RPMI7951 (cell line): Measurements from ENCODE around the gene IL9. TPM values are rescaled to one million over a fixed set of nuclear protein-coding genes. Genes with fewer than 3 reads are reported as not detected.

Experiments used
- DNase-seq: peaks from one replicate; pipeline ENCODE4 v3.0.0-alpha.2; 2012; ENCODE audit warnings: low read depth
- total RNA-seq: library from RNA; depleted of rRNA; stranded (reverse); fragments of >200 nt; shearing (Covaris generic); gene quantifications from 2 replicates; pipeline ENCODE4 v1.2.3, GENCODE V29; 2014; rRNA removed

IL9 gene
- total RNA-seq = not detected in 2 replicates

DNA sequence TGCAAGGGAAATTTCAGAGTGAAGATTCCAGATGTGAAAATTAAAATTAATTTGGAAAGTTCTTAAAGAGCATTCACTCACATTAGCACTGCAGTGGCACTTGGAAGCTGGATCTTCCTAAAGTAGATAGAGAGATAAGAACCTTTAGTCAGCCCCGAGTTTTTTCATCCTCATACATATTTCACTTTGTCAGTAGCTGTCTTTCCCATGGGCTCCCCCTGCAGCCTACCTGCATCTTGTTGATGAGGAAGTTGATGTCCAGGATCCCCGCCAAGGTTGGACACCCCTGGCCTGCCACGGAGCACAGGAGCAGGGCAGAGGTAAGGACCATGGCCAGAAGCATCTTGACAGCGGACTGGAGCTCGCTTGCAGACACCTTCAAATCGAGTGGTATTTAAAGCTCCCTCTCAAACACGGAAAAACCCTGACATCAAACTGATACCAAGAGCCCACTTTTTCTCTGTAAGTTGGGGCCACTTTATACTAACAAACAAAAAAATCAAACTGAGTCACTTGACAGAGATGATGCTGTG is at the start of gene IL9:
Gene IL9, minus strand, starts transcription at position 368 of the 533 bp plus-strand sequence. Its CDS starts 25 bp downstream, at position 343.
- no peak for DNase-seq

DNA sequence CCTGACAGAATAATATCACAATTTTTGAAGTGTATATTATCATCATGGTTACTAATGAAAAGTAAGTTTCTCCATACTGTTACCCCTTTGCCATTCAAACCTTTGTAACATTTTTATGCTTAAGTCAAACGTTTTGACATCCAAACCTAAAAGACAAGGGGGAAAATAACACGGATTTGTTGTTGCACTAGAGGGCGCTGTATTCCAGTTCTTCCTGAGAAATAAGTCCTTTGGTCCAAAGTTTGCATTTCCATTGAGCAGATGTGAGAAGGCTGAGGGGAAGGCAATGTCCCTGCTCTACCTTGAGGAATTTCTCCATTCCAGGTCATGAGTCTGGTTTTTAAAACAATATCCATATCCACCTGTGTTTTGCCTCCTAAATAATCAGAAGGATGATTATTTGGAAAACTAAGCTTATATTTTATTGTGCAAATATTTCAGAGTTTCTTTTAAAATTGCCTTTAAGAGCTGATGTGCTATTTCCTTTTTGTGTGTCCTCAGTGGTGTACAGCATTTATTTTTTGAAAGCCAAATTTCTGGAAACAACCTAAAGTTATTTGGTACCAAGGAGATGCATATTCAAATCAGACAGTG is 49.4 kb upstream of the IL9 start:
- peak; percentile 78 for DNase-seq

DNA sequence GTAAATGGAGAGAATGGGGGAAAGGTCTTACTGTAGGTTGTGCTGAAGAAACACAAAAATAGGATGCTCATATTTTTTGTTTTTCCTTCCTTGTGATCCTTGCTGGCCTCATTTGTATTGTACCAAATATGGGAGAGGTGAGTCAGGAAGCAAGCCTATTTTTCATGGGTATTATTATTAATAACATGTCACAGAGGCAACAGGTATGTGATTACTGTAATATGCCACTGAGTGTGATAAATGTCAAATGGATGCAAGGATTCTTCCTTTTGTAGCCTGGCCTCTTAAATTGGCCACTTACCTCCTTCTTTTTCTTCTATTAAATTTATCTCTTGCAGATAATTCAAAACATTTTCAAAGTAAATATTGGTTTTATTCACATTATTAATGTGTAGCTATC is 48.9 kb upstream of the IL9 start:
- no peak for DNase-seq

DNA sequence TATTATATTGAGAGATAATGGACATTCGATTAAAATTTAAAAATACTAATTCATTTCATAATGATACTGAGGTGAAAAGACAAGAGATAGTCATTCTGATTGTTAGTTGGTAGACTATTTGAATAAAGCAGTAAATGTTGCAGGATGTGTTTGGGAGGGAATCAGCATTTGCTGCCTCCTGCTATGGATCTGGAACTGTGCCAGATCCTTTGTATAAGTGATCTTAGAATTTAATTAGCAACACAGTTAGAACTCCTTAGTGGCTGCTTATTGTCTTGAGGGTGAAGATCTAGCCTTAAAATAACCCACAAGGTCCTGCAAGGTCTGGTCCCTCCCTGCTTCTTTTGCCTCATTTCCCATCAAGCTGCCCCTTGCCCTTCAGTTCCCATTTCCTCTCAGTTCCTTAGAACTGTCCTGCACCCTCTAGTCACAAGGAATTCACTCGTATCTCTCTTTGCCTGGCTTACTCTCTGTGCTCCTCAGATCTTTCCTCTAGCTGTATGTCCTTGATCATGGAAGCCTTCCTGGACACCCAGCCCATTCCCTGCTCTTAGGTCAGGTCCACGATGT is 46.6 kb upstream of the IL9 start:
- DNase-seq = no peak

DNA sequence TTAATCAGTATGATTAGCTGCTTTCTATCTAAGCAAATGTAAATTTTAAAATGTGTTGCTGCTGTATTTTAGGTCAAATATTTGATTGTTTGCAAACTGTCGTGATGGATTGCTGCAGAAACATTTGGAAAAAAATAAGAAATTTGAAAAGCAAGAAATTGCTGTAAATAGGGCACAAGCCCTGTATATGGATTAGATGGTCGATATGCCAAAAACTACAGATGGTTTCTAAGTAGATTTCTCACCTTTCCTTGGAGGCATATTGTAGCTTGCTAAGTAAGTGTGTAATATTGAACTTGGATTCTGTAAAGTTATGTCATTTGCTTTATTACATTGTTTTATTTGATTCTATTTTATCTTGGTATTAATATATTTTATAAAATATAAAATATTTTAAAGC is 46.1 kb upstream of the IL9 start:
- DNase-seq = no peak

DNA sequence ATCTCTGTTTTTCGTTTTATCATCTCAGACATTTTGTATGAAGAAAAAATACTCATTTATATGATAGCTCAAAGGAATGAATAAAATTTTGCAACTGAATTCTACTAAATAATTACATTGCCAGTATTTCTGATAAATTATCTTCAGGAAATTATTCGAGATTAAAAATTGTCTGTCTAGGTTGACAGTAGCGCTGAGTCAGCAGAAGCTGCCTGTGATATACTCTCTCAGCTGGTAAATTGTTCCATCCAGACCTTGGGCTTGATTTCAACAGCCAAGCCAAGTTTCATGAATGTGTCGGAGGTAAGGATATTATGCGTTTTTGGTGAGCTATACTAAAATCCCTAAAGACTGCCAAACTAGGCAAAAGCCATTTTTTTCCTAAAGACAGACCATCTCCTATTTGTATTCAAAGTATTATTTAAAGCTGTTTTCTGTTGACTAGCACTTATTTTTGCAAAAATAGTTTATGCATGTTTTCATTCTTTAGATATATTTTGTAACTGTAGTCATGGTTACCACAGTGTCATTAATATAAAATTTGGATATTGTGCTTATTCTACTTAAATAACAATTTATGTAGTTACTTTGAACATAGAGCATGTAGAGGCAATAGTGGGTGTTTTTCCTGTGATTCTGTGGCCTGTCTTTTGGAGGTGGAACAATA is 41.7 kb upstream of the IL9 start:
- DNase-seq = no peak

DNA sequence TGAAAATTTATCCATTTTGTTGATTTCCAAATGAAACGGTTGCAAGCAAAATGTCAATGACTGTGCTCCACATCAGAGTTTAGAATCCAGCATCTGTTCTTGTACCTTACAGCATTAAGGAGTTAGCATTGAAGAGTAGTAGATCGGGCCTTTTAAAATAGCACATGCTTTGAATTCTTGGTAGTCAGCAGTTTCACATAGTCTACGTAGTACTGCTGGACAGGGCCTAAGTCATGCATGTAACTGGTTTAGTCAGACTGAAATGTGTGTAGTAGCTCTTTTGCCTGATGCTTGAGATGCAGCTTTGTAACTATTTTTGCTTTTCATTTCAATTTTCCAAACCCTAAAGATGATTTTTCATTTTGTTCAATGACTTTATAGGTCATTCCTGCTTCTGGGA is 39.3 kb upstream of the IL9 start:
- peak; percentile 11 for DNase-seq

DNA sequence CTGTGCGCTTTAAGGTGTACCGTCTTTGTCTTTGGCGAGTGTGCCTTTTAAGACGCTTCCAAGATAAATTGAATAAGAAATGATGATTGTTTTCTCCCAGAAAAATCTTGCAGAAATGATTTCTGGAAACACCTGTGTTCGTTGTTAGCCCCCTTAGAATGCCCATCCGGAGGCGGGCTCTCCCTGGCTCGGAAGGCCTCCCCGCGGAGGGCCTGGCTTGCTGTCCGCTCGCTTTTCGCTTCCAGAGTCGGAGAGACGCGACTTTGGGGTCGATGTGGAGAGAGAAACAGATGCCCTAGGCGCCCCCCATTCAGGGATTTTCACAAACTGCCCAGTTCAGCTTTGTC is 35.3 kb upstream of the IL9 start:
- DNase-seq = no peak

DNA sequence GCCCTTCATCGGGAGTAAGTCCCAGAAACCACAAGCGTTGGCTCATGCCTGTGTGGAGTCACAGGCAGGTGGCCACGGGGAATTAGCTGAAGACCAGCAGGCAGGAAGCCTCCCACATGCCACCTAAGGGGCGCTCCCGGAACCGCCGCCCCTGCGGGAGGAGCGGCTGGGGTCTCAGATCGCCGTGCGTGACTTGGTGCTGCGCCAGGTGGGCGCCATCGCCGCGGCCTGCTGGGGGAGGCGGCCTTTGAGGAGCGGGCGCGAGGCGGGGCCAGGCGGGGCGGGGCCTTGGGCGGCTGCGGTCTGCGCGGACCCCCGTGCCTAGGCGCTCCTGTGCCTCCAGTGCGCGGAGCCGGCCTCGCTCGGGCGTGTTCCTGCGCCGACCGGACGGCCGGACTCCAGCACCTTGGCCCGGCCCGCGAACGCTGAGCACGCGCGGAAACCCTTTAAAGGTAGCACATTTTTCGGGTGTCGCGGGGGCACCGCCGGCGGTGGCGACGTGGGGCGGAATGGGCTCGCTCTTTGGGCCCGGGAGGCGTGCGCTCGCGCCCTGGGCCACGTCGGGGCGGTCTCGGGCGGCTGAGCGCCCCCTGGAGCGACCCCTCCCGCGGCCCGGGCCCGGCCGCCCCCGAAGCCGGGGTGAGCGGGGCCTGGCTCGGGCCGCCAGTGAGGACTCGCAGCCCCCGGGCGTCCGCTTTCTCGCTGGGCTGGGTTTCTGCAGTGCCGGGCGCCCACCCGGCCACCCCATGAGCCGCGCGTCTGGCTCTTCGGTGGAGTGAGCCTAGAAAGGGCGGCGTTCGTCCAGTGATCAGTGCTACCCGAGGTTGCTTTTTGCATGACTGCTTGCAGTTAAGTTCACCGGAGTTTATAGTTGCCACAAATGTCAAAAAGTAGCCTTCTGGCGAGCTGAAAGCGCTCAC is 34.6 kb upstream of the IL9 start:
- DNase-seq = no peak

DNA sequence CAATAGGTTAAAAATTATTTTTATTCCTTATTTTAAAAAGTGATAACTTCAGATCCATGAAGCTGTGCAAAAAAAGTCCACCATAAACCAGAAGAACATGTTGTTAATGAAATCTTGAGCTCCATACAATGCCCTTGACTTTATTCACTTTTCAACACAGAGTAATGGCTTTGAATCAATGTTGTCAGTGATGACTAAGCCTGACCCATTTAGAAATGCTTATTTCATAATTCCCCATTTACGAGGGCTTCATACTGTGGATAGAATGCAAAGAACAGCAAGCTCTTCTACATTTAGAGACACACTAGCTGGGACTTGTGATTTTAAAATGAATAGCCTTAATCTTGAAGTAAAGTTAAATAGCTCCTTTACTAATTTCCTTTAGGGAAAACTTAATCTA is 25.7 kb upstream of the IL9 start:
- no peak for DNase-seq

DNA sequence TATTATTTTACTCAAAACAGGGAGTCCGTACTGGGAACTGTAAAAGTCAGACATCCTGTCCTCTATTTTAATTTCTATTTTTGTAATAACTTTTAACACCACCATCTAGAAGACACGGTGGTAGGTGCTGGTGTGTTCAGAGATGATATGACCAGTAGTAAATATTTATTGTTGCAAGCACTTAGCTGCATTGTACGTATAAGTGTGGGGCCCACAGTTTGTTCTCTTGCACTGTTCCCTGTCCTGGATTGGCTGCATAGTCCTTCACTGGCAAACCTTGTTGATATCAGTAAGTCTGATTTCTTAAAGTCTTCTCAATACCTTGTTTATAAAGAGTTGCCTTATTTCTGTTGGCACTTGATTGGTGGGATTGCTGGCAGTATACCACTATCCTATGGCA is 24.6 kb upstream of the IL9 start:
- DNase-seq = no peak

DNA sequence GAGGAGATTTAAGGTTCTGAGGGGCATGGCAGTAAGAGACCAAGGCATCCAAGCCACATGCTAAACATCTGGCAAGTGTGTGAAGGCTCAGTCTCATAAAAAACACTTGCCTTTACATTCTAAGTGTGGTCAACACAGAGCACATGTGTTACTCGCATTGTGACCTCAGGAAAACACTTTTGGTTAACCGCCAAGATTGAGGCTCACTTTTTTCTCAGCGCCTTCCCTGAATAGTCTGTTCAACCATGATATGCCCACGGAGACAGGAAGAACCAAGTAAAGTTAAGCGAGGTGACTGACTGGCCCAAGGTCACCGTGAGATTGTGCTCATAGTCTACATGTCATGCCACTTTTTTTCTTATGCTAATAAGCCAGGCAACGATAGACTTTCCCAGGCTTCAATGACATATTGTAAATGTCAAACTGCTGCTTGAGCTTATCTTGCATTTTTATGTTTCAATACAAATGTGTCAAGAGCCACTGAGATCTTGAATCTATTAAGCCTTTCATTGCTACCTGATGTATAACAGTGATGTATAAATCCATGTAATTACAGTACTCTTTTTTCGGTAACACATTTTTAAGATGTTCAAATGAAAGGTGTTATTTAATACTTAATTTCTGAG is 21.1 kb upstream of the IL9 start:
- peak; percentile 32 for DNase-seq

DNA sequence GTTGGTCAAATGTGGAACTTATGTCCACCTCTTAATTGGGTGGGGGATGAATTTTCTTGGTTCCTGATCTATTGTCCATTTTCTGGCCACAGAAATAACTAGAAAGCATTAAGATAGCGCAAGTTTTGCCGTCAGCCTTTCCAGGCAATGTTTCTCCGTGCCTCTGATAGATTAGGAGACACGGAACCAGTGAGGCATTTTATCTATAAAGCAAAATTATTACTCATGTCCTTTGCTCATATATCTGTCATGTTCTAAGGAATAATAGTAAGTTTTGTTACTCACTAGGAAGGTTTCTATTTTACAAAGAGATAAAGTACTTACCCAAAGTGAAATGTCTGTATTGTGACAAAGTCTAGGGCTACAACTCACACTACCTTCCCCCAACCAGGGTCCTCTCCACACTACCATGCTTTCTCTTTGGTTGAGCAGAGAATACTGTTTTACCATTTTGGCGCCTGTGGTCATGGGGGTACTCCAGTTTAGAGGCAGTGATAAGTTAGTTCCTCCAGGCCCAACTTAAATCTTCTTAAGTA is 19.9 kb upstream of the IL9 start:
- no peak for DNase-seq

DNA sequence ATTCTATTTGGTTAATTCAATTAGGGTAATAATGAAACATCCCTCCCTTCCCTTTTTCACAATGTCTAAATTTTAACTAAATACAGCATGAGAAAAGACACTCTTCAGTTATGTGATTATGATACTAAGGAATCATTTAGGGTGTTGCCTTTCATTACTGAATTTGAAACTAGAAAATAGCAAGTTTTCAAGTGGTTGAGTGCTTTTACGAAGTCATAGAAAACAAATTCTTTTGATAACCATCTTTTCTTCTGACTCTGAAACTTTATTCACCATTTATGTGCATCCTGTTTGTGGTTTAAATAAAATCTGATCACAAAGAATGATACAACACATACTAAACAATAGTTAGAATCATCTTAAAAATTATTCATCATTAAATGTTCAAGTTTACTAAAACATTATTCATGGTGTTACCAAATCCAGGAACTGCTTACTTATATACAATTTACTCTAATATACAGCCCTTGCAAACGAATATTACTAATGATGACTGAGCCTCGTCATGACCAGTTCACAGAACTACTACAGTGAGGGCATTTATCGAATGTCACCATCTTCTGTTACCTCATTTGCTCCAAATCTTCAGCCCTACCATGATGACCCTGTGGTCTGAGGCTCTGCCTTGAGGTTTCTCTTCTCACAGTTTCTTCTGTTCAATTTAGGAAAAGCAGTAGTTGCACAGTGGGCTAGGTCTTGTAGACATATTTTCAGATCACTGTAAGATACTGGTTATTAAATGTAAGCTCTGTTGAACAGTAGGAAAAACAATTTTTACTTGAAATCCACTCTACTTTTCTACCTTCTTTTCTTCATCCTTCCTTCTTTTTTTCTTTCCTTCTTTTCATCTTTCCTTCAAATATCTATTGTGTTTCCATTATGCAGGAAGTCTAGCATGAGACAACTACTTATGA is 18.3 kb upstream of the IL9 start:
- no peak for DNase-seq

DNA sequence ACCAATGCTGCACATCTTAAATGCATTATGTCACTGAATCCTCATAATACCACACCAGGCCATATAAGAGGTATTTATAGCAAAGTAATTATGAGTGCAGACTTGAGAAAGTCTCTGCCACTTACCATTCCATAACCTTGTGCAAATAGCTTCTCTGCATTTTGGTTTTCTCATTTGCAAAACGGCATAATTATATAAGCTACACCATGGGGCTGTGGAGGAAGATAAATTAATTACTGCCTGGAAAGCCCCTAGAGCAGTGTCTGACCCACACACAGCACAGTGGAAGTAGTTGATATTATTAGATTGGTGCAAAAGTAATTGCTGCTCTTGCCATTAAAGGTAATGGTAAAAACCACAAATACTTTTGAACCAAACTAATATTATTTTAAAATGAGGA is 9.5 kb upstream of the IL9 start:
- DNase-seq = no peak

DNA sequence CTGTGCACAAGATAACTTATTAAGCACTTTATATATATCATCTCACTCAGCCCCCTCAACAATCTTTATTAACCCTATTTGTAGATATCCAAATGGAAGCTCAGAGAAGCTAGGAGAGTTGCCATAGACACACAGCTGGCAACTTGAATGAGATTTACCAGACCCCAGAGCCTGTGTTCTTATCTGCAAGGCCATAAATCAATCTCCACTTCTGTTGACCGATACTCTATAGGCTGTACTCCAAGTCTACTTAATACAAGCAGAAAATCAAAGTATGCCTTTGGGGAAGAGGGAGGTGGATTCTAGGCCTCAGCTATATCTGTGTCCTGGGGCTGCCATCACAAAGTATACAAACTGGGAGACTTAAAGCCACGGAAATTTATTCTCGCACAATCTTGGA is 6.0 kb upstream of the IL9 start:
- no peak for DNase-seq

DNA sequence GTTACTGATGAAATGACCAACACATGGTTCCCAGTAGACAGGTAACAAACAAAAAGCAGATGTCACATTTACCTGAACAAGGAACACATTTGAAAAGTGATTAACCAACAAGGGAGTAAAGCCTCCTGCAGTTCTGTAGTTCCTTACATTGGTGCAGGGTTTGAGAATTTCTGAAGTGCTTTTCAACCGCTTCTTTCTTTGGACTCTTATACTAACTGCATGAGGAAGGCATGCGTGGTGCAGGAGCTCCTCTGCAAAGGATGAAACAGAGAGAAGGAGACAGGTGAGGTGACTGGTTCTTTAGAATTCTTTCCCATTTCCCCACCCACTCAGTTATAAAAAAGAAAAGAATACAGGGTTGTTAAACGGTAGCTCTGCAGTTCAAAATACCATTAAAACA is 4.6 kb upstream of the IL9 start:
- DNase-seq = no peak

DNA sequence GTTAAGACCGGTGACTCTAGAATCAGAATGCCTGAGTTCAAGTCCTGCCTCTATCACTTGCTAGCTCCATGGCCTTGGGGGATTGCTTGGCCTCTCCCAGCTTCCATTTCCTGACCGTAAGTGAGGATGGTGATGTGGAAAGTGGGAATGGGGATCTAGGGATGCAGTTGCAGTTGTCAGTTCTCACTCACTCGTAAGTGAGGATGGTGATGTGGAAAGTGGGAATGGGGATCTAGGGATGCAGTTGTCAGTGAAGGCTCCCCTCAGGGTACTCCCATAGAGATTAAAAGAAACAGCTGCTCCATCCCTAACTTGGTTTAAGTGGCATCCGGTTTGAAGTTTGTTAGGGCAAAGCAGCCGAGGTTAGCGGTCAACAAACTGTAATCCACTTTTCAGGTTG is 3.0 kb upstream of the IL9 start:
- no peak for DNase-seq

DNA sequence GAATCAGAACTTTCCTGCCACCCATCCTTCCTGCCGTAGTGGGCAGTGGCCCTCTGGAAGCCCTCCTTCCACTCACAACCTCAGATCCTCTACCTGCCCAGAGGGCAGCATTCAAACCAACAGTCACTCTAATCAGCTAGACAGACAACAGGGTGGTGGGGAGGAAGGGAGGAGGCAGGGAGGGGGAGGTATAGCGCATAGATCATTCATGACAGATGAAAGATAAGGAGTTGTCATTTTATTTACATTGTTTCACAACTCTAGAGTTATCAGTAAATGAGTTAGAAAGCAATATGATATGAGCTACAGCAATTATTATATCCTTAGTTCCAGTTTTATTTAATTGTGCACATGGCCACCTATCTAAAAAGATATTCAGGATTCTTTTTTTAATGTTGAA is 852 bp downstream of the IL9 start:
- no peak for DNase-seq

DNA sequence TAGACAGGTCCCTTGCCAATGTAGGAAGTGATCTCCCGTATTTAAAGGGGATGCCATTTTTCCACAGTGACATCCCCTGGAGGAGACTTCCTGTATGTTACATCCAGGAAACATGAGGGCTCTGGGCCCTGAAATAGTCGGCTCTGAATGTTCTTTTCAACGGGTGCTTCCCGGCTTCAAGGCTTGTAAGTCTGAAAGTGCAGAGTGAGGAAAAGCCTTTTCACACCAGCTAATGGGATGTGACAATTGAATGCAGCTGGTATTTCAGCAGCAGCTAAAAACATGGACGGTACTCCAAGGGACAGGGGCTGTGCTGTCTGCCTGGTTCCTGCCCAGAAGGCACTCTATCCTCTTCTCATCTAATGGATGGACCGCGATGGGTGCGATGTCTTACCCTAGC is 1.4 kb downstream of the IL9 start:
- DNase-seq = no peak

DNA sequence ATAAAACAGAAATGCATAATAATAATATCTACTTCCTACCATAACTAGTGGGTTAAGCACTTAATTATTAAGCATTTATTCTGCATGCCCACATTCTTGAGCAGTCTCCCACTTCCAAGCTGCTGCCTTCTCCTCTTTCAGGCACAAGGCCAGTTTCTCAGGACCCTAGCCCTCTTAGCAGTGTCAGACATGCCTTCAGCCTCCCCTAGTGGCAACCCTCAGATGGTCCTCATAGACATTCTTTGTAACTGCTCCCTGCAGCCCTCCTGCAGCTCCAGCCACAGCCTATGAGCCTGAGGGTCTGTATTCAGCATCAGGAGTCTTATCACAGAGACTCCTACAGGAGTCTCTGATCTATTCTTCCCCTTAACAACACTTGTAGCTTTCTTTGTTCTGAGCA is 3.9 kb downstream of the IL9 start:
- no peak for DNase-seq
